Measurements from ENCODE around the gene GYPC. TPM values are rescaled to one million over a fixed set of nuclear protein-coding genes. Genes with fewer than 3 reads are reported as not detected.

The GYPC gene
- total and polyA plus RNA-seq, 4 experiments from 2014 or later, result 78.5 to 165 (median 113) TPM

GRCh38 chr2:126696644-126697520 lies 40.9 kb downstream of the GYPC start:
- Histone ChIP-seq H3K27me3 (ENCODE audit: insufficient read depth, low read length) (no peaks in the 10 kb centered on the region), H3K4me3 (ENCODE audit: low read length in 2 of 2) (no peak overlapping the region), H3K27ac (ENCODE audit: low read depth, low read length) (no peak overlapping the region), H3K4me1 (ENCODE audit: insufficient read depth, low read length) (no peaks in the 10 kb centered on the region), H3K9me3 (ENCODE audit: control insufficient read depth in 1 of 2, low read length in 2 of 2) (no peaks in the 10 kb centered on the region), H3K36me3 (ENCODE audit: insufficient read depth, low read length) (peaks cover 21% of the 10 kb centered on the region)
- POLR2A ChIA-PET (ENCODE audit: partially characterized antibody), result interaction anchor here (0.7 to 1.5 kb wide), 2 partner anchors 40 to 57 kb away, joined by 3 read pairs; no protein-coding TSS in a partner anchor
- Mint-ChIP-seq H3K4me3 (no peak overlapping the region), H3K36me3 (peaks cover 61 to 87% of the 10 kb centered on the region in 2 donors), H3K27me3 (no peaks in the 10 kb centered on the region), H3K4me1 (peaks cover 0 to 5% (median 3%) of the 10 kb centered on the region in 4 donors), H3K9me3 (peaks cover 0 to 11% (median 5%) of the 10 kb centered on the region in 8 donors), H3K27ac (no peak overlapping the region)
- CTCF ChIA-PET (ENCODE audit: partially characterized antibody), result interaction anchor here (1.1 to 1.4 kb wide), 2 partner anchors 39 to 169 kb away, joined by 3 to 4 read pairs; no protein-coding TSS in a partner anchor
- intact Hi-C loops (cut with micrococcal nuclease), result no loop called here
- no peak for DNase-seq

- H3K27ac Mint-ChIP-seq, result peak overlapping the region in 3 of 7 donors; percentile 10 to 53 (median 50)
- peaks cover 0 to 10% (median 3%) of the 10 kb centered on the region in 4 donors for H3K4me1 Mint-ChIP-seq
- H3K4me1 ChIP-seq (ENCODE audit: insufficient read depth, low read length), result no peaks in the 10 kb centered on the region
- CTCF ChIA-PET (ENCODE audit: partially characterized antibody), result no interaction called here
- H3K36me3 ChIP-seq (ENCODE audit: insufficient read depth, low read length), result peaks cover 21% of the 10 kb centered on the region
- no peaks in the 10 kb centered on the region for H3K27me3 ChIP-seq (ENCODE audit: insufficient read depth, low read length)
- no peak for DNase-seq
- POLR2A ChIA-PET (ENCODE audit: partially characterized antibody), result interaction anchor here (1.5 kb wide), 1 partner anchor 41 kb away, joined by 3 read pairs; no protein-coding TSS in a partner anchor
- no peaks in the 10 kb centered on the region for H3K9me3 ChIP-seq (ENCODE audit: control insufficient read depth in 1 of 2, low read length in 2 of 2)
- H3K4me3 ChIP-seq (ENCODE audit: low read length in 2 of 2), result no peak overlapping the region
- H3K27me3 Mint-ChIP-seq, result peaks cover 0 to 1% of the 10 kb centered on the region in 2 donors
- peaks cover 48 to 72% of the 10 kb centered on the region in 2 donors for H3K36me3 Mint-ChIP-seq
- intact Hi-C loops (cut with micrococcal nuclease), result no loop called here
- H3K9me3 Mint-ChIP-seq, result peaks cover 0 to 6% (median 0%) of the 10 kb centered on the region in 8 donors
- H3K27ac ChIP-seq (ENCODE audit: low read depth, low read length), result no peak overlapping the region
- no peak overlapping the region for H3K4me3 Mint-ChIP-seq
Observed at GRCh38 chr2:126698376-126698775, 42.4 kb downstream of the GYPC start.

GRCh38 chr2:126699018-126699417 lies 43.1 kb downstream of the GYPC start:
- Mint-ChIP-seq H3K9me3 (no peaks in the 10 kb centered on the region), H3K36me3 (peaks cover 43 to 65% of the 10 kb centered on the region in 2 donors), H3K4me3 (no peak overlapping the region), H3K27ac (peak overlapping the region in 2 of 7 donors; percentile 10 to 50), H3K4me1 (peaks cover 0 to 10% (median 3%) of the 10 kb centered on the region in 4 donors), H3K27me3 (peaks cover 0 to 1% of the 10 kb centered on the region in 2 donors)
- Histone ChIP-seq H3K4me1 (ENCODE audit: insufficient read depth, low read length) (no peaks in the 10 kb centered on the region), H3K4me3 (ENCODE audit: low read length in 2 of 2) (no peak overlapping the region), H3K9me3 (ENCODE audit: control insufficient read depth in 1 of 2, low read length in 2 of 2) (no peaks in the 10 kb centered on the region), H3K36me3 (ENCODE audit: insufficient read depth, low read length) (peaks cover 21% of the 10 kb centered on the region), H3K27ac (ENCODE audit: low read depth, low read length) (no peak overlapping the region), H3K27me3 (ENCODE audit: insufficient read depth, low read length) (no peaks in the 10 kb centered on the region)
- intact Hi-C loops (cut with micrococcal nuclease), result no loop called here
- DNase-seq, result no peak
- POLR2A ChIA-PET (ENCODE audit: partially characterized antibody), result no interaction called here
- CTCF ChIA-PET (ENCODE audit: partially characterized antibody), result interaction anchor here (1.0 kb wide), 1 partner anchor 171 kb away, joined by 5 read pairs; no protein-coding TSS in a partner anchor

GRCh38 chr2:126699716-126700581 lies 44.0 kb downstream of the GYPC start:
- Mint-ChIP-seq H3K9me3 (no peaks in the 10 kb centered on the region), H3K27me3 (peaks cover 0 to 1% of the 10 kb centered on the region in 2 donors), H3K4me3 (no peak overlapping the region), H3K4me1 (peaks cover 0 to 10% (median 3%) of the 10 kb centered on the region in 4 donors), H3K36me3 (peaks cover 35 to 57% of the 10 kb centered on the region in 2 donors), H3K27ac (peak overlapping the region in 5 of 7 donors; percentile 7 to 65 (median 56))
- H3K4me3 ChIP-seq (ENCODE audit: low read length in 2 of 2), result no peak overlapping the region
- H3K9me3 ChIP-seq (ENCODE audit: control insufficient read depth in 1 of 2, low read length in 2 of 2), result no peaks in the 10 kb centered on the region
- no peak overlapping the region for H3K27ac ChIP-seq (ENCODE audit: low read depth, low read length)
- intact Hi-C loops (cut with micrococcal nuclease), result loop anchor here (5.0 kb wide), 1 partner anchor 43 kb away; the partner anchor contains the start of gene GYPC
- ChIA-PET POLR2A (ENCODE audit: partially characterized antibody) (no interaction called here), CTCF (ENCODE audit: partially characterized antibody) (interaction anchor here (1.0 to 2.3 kb wide), 2 partner anchors 65 to 172 kb away, joined by 5 to 6 read pairs; no protein-coding TSS in a partner anchor)
- no peaks in the 10 kb centered on the region for H3K4me1 ChIP-seq (ENCODE audit: insufficient read depth, low read length)
- H3K36me3 ChIP-seq (ENCODE audit: insufficient read depth, low read length), result peaks cover 18% of the 10 kb centered on the region
- no peak for DNase-seq
- H3K27me3 ChIP-seq (ENCODE audit: insufficient read depth, low read length), result no peaks in the 10 kb centered on the region

- H3K27me3 Mint-ChIP-seq, result peaks cover 0 to 1% of the 10 kb centered on the region in 2 donors
- no peak for DNase-seq
- CTCF ChIA-PET (ENCODE audit: partially characterized antibody), result interaction anchor here (1.2 to 2.3 kb wide), 2 partner anchors 65 to 172 kb away, joined by 3 to 6 read pairs; no protein-coding TSS in a partner anchor
- H3K9me3 Mint-ChIP-seq, result no peaks in the 10 kb centered on the region
- peaks cover 11% of the 10 kb centered on the region for H3K36me3 ChIP-seq (ENCODE audit: insufficient read depth, low read length)
- peaks cover 0 to 10% (median 3%) of the 10 kb centered on the region in 4 donors for H3K4me1 Mint-ChIP-seq
- no peak overlapping the region for H3K27ac ChIP-seq (ENCODE audit: low read depth, low read length)
- no peak overlapping the region for H3K4me3 Mint-ChIP-seq
- no peaks in the 10 kb centered on the region for H3K9me3 ChIP-seq (ENCODE audit: control insufficient read depth in 1 of 2, low read length in 2 of 2)
- peak overlapping the region in 1 of 7 donors; percentile 6 for H3K27ac Mint-ChIP-seq
- POLR2A ChIA-PET (ENCODE audit: partially characterized antibody), result interaction anchor here (1.0 kb wide), 1 partner anchor 44 kb away, joined by 3 read pairs; the partner anchor contains the start of gene GYPC
- intact Hi-C loops (cut with micrococcal nuclease), result loop anchor here (5.0 kb wide), 1 partner anchor 43 kb away; the partner anchor contains the start of gene GYPC
- H3K27me3 ChIP-seq (ENCODE audit: insufficient read depth, low read length), result no peaks in the 10 kb centered on the region
- peaks cover 29 to 49% of the 10 kb centered on the region in 2 donors for H3K36me3 Mint-ChIP-seq
- no peak overlapping the region for H3K4me3 ChIP-seq (ENCODE audit: low read length in 2 of 2)
- no peaks in the 10 kb centered on the region for H3K4me1 ChIP-seq (ENCODE audit: insufficient read depth, low read length)
Observed at GRCh38 chr2:126700677-126701076, 44.7 kb downstream of the GYPC start.

GRCh38 chr2:126703311-126703710 lies 47.4 kb downstream of the GYPC start:
- Mint-ChIP-seq H3K36me3 (peaks cover 3 to 25% of the 10 kb centered on the region in 2 donors), H3K27me3 (peaks cover 0 to 1% of the 10 kb centered on the region in 2 donors), H3K4me3 (no peak overlapping the region), H3K27ac (no peak overlapping the region), H3K4me1 (peaks cover 0 to 10% (median 1%) of the 10 kb centered on the region in 4 donors), H3K9me3 (no peaks in the 10 kb centered on the region)
- Histone ChIP-seq H3K27ac (ENCODE audit: low read depth, low read length) (no peak overlapping the region), H3K27me3 (ENCODE audit: insufficient read depth, low read length) (no peaks in the 10 kb centered on the region), H3K4me1 (ENCODE audit: insufficient read depth, low read length) (no peaks in the 10 kb centered on the region), H3K36me3 (ENCODE audit: insufficient read depth, low read length) (no peaks in the 10 kb centered on the region), H3K9me3 (ENCODE audit: control insufficient read depth in 1 of 2, low read length in 2 of 2) (no peaks in the 10 kb centered on the region), H3K4me3 (ENCODE audit: low read length in 2 of 2) (no peak overlapping the region)
- ChIA-PET POLR2A (ENCODE audit: partially characterized antibody) (no interaction called here), CTCF (ENCODE audit: partially characterized antibody) (interaction anchor here (0.9 kb wide), 1 partner anchor 74 kb away, joined by 3 read pairs; no protein-coding TSS in a partner anchor)
- intact Hi-C loops (cut with micrococcal nuclease), result loop anchor here (5.0 kb wide), 1 partner anchor 46 kb away; the partner anchor contains the start of gene GYPC
- no peak for DNase-seq

All from CD4-positive, alpha-beta memory T cell (primary cell).